ENCODE results near the gene HERPUD1. TPM values are rescaled to one million over a fixed set of nuclear protein-coding genes. Genes with fewer than 3 reads are reported as not detected.

The HERPUD1 gene
- total and polyA plus RNA-seq, 2 donors from 2014 or later: 209 to 234 TPM

DNA sequence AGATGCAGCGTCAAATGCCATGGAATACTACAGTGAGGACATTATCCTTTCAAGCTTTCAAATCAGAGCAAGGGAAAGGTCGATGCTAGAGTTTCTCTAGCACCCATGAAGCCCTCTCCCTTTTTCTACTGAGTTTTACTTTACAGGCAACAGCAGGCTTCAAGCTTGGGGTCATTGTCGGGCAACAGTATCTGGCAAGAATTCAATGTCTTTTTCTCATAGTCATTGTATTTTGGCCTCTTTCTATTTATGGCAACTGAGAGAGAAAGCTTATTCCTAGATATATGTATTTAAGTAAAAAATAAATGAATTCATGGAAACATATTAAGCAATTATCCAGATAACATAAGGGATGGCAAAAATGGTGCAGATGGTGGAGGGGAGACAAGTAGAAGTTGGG is 29.4 kb downstream of the HERPUD1 start:
- no peak overlapping the region for H3K9ac ChIP-seq (ENCODE audit: low read length in 3 of 3)
- FAIRE-seq: no peak
- no peaks in the 10 kb centered on the region for H3K36me3 ChIP-seq (ENCODE audit: control insufficient read depth in 2 of 3, insufficient read depth in 3 of 3, low read length in 3 of 3)
- DNase-seq: peak in 1 of 5 donors; percentile 50
- H3K27ac ChIP-seq (ENCODE audit: low read depth in 2 of 2, low read length in 2 of 2): peak overlapping the region in 1 of 2 donors; percentile 57
- H3K27me3 ChIP-seq (ENCODE audit: control insufficient read depth, insufficient read depth, low read length): no peaks in the 10 kb centered on the region
- no peak overlapping the region for H3K4me3 ChIP-seq (ENCODE audit: low read length in 3 of 3)
- intact Hi-C loops (cut with DNase I): no loop called here
- peaks cover 0 to 14% (median 7%) of the 10 kb centered on the region in 3 donors for H3K4me1 ChIP-seq (ENCODE audit: control insufficient read depth in 2 of 3, insufficient read depth in 2 of 3, low read depth in 1 of 3, low read length in 3 of 3)
- TF ChIP-seq, protein P1, sequence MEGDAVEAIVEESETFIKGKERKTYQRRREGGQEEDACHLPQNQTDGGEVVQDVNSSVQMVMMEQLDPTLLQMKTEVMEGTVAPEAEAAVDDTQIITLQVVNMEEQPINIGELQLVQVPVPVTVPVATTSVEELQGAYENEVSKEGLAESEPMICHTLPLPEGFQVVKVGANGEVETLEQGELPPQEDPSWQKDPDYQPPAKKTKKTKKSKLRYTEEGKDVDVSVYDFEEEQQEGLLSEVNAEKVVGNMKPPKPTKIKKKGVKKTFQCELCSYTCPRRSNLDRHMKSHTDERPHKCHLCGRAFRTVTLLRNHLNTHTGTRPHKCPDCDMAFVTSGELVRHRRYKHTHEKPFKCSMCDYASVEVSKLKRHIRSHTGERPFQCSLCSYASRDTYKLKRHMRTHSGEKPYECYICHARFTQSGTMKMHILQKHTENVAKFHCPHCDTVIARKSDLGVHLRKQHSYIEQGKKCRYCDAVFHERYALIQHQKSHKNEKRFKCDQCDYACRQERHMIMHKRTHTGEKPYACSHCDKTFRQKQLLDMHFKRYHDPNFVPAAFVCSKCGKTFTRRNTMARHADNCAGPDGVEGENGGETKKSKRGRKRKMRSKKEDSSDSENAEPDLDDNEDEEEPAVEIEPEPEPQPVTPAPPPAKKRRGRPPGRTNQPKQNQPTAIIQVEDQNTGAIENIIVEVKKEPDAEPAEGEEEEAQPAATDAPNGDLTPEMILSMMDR (IDR thresholded peaks at IDR 0.05; ENCODE audit: borderline replicate concordance, extremely low read depth, insufficient read depth): no peak
- H3K9me3 ChIP-seq (ENCODE audit: control insufficient read depth in 2 of 3, insufficient read depth in 1 of 3, low read length in 3 of 3): no peaks in the 10 kb centered on the region

- H3K9me3 ChIP-seq (ENCODE audit: control insufficient read depth in 2 of 3, insufficient read depth in 1 of 3, low read length in 3 of 3): no peaks in the 10 kb centered on the region
- DNase-seq (peak in 2 of 5 donors; percentile 16 to 63), FAIRE-seq (no peak)
- H3K27me3 ChIP-seq (ENCODE audit: control insufficient read depth, insufficient read depth, low read length): no peaks in the 10 kb centered on the region
- peak within 1 kb of the TSS; percentile 13 to 57 for H3K27ac ChIP-seq (ENCODE audit: low read depth in 2 of 2, low read length in 2 of 2)
- no peak within 1 kb of the TSS for H3K4me3 ChIP-seq (ENCODE audit: low read length in 3 of 3)
- no peaks in the 10 kb centered on the region for H3K36me3 ChIP-seq (ENCODE audit: control insufficient read depth in 2 of 3, insufficient read depth in 3 of 3, low read length in 3 of 3)
- TF ChIP-seq, protein P1 (IDR thresholded peaks at IDR 0.05; ENCODE audit: borderline replicate concordance, extremely low read depth, insufficient read depth): no peak
- intact Hi-C loops (cut with DNase I): no loop called here
- peaks cover 0 to 14% (median 7%) of the 10 kb centered on the region in 3 donors for H3K4me1 ChIP-seq (ENCODE audit: control insufficient read depth in 2 of 3, insufficient read depth in 2 of 3, low read depth in 1 of 3, low read length in 3 of 3)
- peak within 1 kb of the TSS in 1 of 3 donors; percentile 22 for H3K9ac ChIP-seq (ENCODE audit: low read length in 3 of 3)
Measured at GRCh38 chr16:56961851-56962281, 29.9 kb downstream of the HERPUD1 start, which contains the start of gene CETP. Gene CETP, plus strand, starts transcription at chr16:56961950. Its CDS starts 30 bp downstream, at chr16:56961980.

DNA sequence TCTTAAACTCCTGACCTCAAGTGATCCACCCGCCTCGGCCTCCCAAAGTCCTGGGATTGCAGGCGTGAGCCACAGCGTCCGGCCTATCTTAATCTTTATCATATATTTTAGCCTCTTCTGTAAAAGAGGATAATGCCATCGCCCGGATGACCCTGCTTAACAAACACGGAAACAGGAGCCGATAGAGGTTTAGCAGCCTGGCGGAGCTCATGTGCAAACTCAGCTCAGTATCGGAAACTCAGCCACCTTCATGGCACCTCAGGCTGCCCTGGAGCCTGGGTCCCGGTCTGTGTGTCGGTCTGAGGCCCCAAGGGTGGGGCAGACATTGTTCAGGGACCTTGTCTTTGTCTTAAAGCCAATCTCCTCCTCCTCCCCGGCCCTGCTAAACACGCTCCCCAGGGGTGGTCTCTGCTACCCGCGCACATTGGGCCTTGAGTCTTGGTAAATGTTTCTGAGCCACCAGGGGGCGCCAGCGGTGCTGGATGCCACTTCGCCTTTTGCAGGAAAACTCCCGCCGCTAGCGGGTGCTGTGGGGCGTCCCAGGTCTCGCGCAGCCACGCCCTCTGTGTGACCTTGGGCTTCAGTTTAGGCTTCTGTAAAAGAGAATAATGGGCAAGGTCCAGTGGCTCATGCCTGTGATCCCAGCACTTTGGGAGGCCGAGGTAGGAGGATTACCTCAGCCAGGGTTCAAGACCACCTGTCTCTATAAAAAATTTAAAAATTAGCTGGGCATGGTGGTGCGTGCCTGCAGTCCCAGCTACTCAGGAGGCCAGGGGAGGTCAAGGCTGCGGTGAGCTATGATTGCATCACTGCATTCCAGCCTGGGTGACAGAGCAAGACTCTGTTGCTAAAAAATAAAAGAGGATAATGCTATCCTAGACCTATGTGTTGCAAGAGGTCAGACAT is 32.6 kb downstream of the HERPUD1 start:
- H3K4me3 ChIP-seq (ENCODE audit: low read length in 3 of 3): no peak overlapping the region
- FAIRE-seq (no peak), DNase-seq (peak; percentile 84 to 92 (median 86))
- no peaks in the 10 kb centered on the region for H3K36me3 ChIP-seq (ENCODE audit: control insufficient read depth in 2 of 3, insufficient read depth in 3 of 3, low read length in 3 of 3)
- no peaks in the 10 kb centered on the region for H3K27me3 ChIP-seq (ENCODE audit: control insufficient read depth, insufficient read depth, low read length)
- TF ChIP-seq, protein P1 (IDR thresholded peaks at IDR 0.05; ENCODE audit: borderline replicate concordance, extremely low read depth, insufficient read depth): peak; percentile 84
- H3K9ac ChIP-seq (ENCODE audit: low read length in 3 of 3): no peak overlapping the region
- intact Hi-C loops (cut with DNase I): no loop called here
- H3K9me3 ChIP-seq (ENCODE audit: control insufficient read depth in 2 of 3, insufficient read depth in 1 of 3, low read length in 3 of 3): no peaks in the 10 kb centered on the region
- peaks cover 0 to 14% (median 7%) of the 10 kb centered on the region in 3 donors for H3K4me1 ChIP-seq (ENCODE audit: control insufficient read depth in 2 of 3, insufficient read depth in 2 of 3, low read depth in 1 of 3, low read length in 3 of 3)
- no peak overlapping the region for H3K27ac ChIP-seq (ENCODE audit: low read depth in 2 of 2, low read length in 2 of 2)

All from kidney (tissue), 14 donors.